WTC11 (cell line): ENCODE data around the gene SPEF1. TPM values are rescaled to one million over a fixed set of nuclear protein-coding genes. Genes with fewer than 3 reads are reported as not detected.

Experiments
- ATAC-seq: fragments of 200-7000 bp; cut with Tn5 transposase; 2 replicates; pipeline ENCODE4 v1.10.0; 2021; ENCODE audit warnings: mild to moderate bottlenecking, moderate library complexity
- CTCF ChIA-PET: fragments of 300-600 bp; sonication (Branson Sonifier 250); formaldehyde crosslinking; loops from one replicate; lab custom pipeline; 2021; ENCODE audit warnings: antibody characterized with exemption; lab: Charles Lee
- POLR2A ChIA-PET: fragments of 350-600 bp; sonication (Branson Sonifier 250); formaldehyde crosslinking; loops from one replicate; lab custom pipeline; 2021; ENCODE audit warnings: antibody characterized with exemption; lab: Charles Lee
- DNase-seq: peaks from one replicate; pipeline ENCODE4 v3.0.0; 2021; ENCODE audit warnings: low spot score
- H3K27ac Mint-ChIP-seq: 2 replicates; pipeline ENCODE4 v1.8.0; 2021; ENCODE audit warnings: mixed read lengths
- H3K27me3 Mint-ChIP-seq: 2 replicates; pipeline ENCODE4 v1.8.0; 2021; ENCODE audit warnings: low read depth, mild to moderate bottlenecking, moderate library complexity, mixed read lengths
- H3K36me3 Mint-ChIP-seq: 2 replicates; pipeline ENCODE4 v1.8.0; 2021; ENCODE audit warnings: mixed read lengths
- H3K4me1 Mint-ChIP-seq: 2 replicates; pipeline ENCODE4 v1.8.0; 2022; ENCODE audit warnings: mixed read lengths
- H3K4me3 Mint-ChIP-seq: 2 replicates; pipeline ENCODE4 v1.8.0; 2021; ENCODE audit warnings: mild to moderate bottlenecking, moderate library complexity, mixed read lengths
- H3K9me3 Mint-ChIP-seq: 2 replicates; pipeline ENCODE4 v1.8.0; 2021; ENCODE audit warnings: mixed read lengths
- AFF4 ChIP-seq: sonication (generic); formaldehyde crosslinking; IDR thresholded peaks from 2 replicates; pipeline ENCODE4 v1.8.1; 2023; ENCODE audit warnings: mild to moderate bottlenecking, missing genetic modification reagents, borderline replicate concordance
- E2F4 ChIP-seq: sonication (generic); formaldehyde crosslinking; IDR thresholded peaks from 2 replicates; pipeline ENCODE4 v1.8.1; 2022; ENCODE audit warnings: low read depth, mild to moderate bottlenecking, moderate library complexity, missing genetic modification reagents, borderline replicate concordance
- E2F5 ChIP-seq: sonication (generic); formaldehyde crosslinking; IDR thresholded peaks from 2 replicates; pipeline ENCODE4 v1.8.1; 2022; ENCODE audit warnings: mild to moderate bottlenecking, moderate library complexity, missing genetic modification reagents
- FOXJ3 ChIP-seq: sonication (generic); formaldehyde crosslinking; IDR thresholded peaks from 2 replicates; pipeline ENCODE4 v1.9.0; 2021; ENCODE audit warnings: missing genetic modification reagents, mild to moderate bottlenecking, borderline replicate concordance
- FOXP1 ChIP-seq: sonication (generic); formaldehyde crosslinking; IDR thresholded peaks from 2 replicates; pipeline ENCODE4 v1.8.0; 2022; ENCODE audit warnings: missing genetic modification reagents, mild to moderate bottlenecking, moderate library complexity, borderline replicate concordance
- GABPB1 ChIP-seq: sonication (generic); formaldehyde crosslinking; IDR thresholded peaks from 2 replicates; pipeline ENCODE4 v1.8.1; 2023; ENCODE audit warnings: mild to moderate bottlenecking, missing genetic modification reagents
- KAT7 ChIP-seq: sonication (generic); formaldehyde crosslinking; IDR thresholded peaks from 2 replicates; pipeline ENCODE4 v1.8.1; 2023; ENCODE audit warnings: missing genetic modification reagents, mild to moderate bottlenecking, borderline replicate concordance
- MAX ChIP-seq: sonication (generic); formaldehyde crosslinking; IDR thresholded peaks from 2 replicates; pipeline ENCODE4 v1.8.0; 2022; ENCODE audit warnings: mild to moderate bottlenecking, missing genetic modification reagents
- PRRX2 ChIP-seq: fragments of 250-450 bp; sonication (Bioruptor Pico); IDR thresholded peaks from 2 replicates; pipeline ENCODE4 v1.8.0; 2021; ENCODE audit warnings: mild to moderate bottlenecking
- SMAD3 ChIP-seq: sonication (generic); formaldehyde crosslinking; IDR thresholded peaks from 2 replicates; pipeline ENCODE4 v1.8.0; 2022; ENCODE audit warnings: missing genetic modification reagents, mild to moderate bottlenecking, borderline replicate concordance
- TP53 ChIP-seq: sonication (generic); formaldehyde crosslinking; IDR thresholded peaks from 2 replicates; pipeline ENCODE4 v1.8.1; 2023; ENCODE audit warnings: mild to moderate bottlenecking, missing genetic modification reagents
- USF2 ChIP-seq: sonication (generic); formaldehyde crosslinking; IDR thresholded peaks from 2 replicates; pipeline ENCODE4 v1.8.1; 2023; ENCODE audit warnings: mild to moderate bottlenecking, missing genetic modification reagents, moderate library complexity
- ZNF263 ChIP-seq: sonication (generic); formaldehyde crosslinking; IDR thresholded peaks from 2 replicates; pipeline ENCODE4 v1.8.1; 2022; ENCODE audit warnings: low read depth, mild to moderate bottlenecking, moderate library complexity, missing genetic modification reagents
- ZNF317 ChIP-seq: sonication (generic); formaldehyde crosslinking; IDR thresholded peaks from 2 replicates; pipeline ENCODE4 v1.8.1; 2023; ENCODE audit warnings: low read depth, mild to moderate bottlenecking, moderate library complexity, missing genetic modification reagents, borderline replicate concordance
- total RNA-seq: library from RNA; stranded (reverse); gene quantifications from 3 replicates; pipeline ENCODE4 v1.2.3, GENCODE V29; 2021
- TF ChIP-seq, protein P1 (sequence below): sonication (generic); formaldehyde crosslinking; IDR thresholded peaks from 2 replicates; pipeline ENCODE4 v1.8.1; 2022; ENCODE audit warnings: missing genetic modification reagents, borderline replicate concordance
- TF ChIP-seq, protein P2 (sequence below): sonication (generic); formaldehyde crosslinking; IDR thresholded peaks from 2 replicates; pipeline ENCODE4 v1.8.1; 2023; ENCODE audit warnings: mild to moderate bottlenecking, missing genetic modification reagents
- TF ChIP-seq, protein P3 (sequence below): sonication (generic); formaldehyde crosslinking; IDR thresholded peaks from 2 replicates; pipeline ENCODE4 v1.8.0; 2023; ENCODE audit warnings: mild to moderate bottlenecking, missing genetic modification reagents
- TF ChIP-seq, protein P4 (sequence below): sonication (generic); formaldehyde crosslinking; IDR thresholded peaks from 2 replicates; pipeline ENCODE4 v1.8.1; 2023; ENCODE audit warnings: mild to moderate bottlenecking, missing genetic modification reagents, moderate library complexity

SPEF1 gene
- total RNA-seq, 1 experiment from 2014 or later, result 0.72 TPM

GRCh38 chr20:3786665-3787323 is 5.5 kb upstream of the SPEF1 start, which contains the start of gene CENPB (continued):
- TF ChIP-seq AFF4, result no peak

- Mint-ChIP-seq H3K9me3 (no peaks in the 10 kb centered on the region), H3K4me3 (peak overlapping the region; percentile 83), H3K36me3 (peaks cover 4% of the 10 kb centered on the region; the same call in 1 of the 2 replicates), H3K27me3 (peaks cover 25% of the 10 kb centered on the region), H3K4me1 (peaks cover 24% of the 10 kb centered on the region), H3K27ac (no peak overlapping the region)
- peak; percentile 3 for ATAC-seq
- ChIA-PET CTCF (interaction anchor here (0.6 to 7.0 kb wide), 31 partner anchors 8 to 306 kb away, joined by 3 to 92 read pairs (median 4); partner anchors contain the start of genes ADAM33, ADISSP, AP5S1 and CDC25B), POLR2A (interaction anchor here (0.9 kb wide), 1 partner anchor 13 kb away, joined by 4 read pairs; no protein-coding TSS in a partner anchor)
- DNase-seq, result peak; percentile 53
- TF ChIP-seq ZNF317 (no peak), SMAD3 (CRISPR knock-in tag) (0 out of 2 replicates have a peak, but pooled peaks have one; percentile 33), ZNF263 (no peak), MAX (CRISPR knock-in tag) (peak; percentile 16; the same call in 1 of the 2 replicates), USF2 (no peak), KAT7 (0 out of 2 replicates have a peak, but pooled peaks have one; percentile 40), GABPB1 (CRISPR knock-in tag) (0 out of 2 replicates have a peak, but pooled peaks have one; percentile 22), FOXJ3 (CRISPR knock-in tag) (no peak), PRRX2 (no peak), E2F5 (CRISPR knock-in tag) (no peak), TP53 (0 out of 2 replicates have a peak, but pooled peaks have one; percentile 38), E2F4 (CRISPR knock-in tag) (0 out of 2 replicates have a peak, but pooled peaks have one; percentile 50), FOXP1 (CRISPR knock-in tag) (peak; percentile 70; the same call in 1 of the 2 replicates)
- TF ChIP-seq, protein P1, sequence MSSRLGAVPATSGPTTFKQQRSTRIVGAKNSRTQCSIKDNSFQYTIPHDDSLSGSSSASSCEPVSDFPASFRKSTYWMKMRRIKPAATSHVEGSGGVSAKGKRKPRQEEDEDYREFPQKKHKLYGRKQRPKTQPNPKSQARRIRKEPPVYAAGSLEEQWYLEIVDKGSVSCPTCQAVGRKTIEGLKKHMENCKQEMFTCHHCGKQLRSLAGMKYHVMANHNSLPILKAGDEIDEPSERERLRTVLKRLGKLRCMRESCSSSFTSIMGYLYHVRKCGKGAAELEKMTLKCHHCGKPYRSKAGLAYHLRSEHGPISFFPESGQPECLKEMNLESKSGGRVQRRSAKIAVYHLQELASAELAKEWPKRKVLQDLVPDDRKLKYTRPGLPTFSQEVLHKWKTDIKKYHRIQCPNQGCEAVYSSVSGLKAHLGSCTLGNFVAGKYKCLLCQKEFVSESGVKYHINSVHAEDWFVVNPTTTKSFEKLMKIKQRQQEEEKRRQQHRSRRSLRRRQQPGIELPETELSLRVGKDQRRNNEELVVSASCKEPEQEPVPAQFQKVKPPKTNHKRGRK (CRISPR knock-in tag), result no peak
- TF ChIP-seq, protein P2, sequence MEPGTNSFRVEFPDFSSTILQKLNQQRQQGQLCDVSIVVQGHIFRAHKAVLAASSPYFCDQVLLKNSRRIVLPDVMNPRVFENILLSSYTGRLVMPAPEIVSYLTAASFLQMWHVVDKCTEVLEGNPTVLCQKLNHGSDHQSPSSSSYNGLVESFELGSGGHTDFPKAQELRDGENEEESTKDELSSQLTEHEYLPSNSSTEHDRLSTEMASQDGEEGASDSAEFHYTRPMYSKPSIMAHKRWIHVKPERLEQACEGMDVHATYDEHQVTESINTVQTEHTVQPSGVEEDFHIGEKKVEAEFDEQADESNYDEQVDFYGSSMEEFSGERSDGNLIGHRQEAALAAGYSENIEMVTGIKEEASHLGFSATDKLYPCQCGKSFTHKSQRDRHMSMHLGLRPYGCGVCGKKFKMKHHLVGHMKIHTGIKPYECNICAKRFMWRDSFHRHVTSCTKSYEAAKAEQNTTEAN (CRISPR knock-in tag), result no peak
- TF ChIP-seq, protein P3, sequence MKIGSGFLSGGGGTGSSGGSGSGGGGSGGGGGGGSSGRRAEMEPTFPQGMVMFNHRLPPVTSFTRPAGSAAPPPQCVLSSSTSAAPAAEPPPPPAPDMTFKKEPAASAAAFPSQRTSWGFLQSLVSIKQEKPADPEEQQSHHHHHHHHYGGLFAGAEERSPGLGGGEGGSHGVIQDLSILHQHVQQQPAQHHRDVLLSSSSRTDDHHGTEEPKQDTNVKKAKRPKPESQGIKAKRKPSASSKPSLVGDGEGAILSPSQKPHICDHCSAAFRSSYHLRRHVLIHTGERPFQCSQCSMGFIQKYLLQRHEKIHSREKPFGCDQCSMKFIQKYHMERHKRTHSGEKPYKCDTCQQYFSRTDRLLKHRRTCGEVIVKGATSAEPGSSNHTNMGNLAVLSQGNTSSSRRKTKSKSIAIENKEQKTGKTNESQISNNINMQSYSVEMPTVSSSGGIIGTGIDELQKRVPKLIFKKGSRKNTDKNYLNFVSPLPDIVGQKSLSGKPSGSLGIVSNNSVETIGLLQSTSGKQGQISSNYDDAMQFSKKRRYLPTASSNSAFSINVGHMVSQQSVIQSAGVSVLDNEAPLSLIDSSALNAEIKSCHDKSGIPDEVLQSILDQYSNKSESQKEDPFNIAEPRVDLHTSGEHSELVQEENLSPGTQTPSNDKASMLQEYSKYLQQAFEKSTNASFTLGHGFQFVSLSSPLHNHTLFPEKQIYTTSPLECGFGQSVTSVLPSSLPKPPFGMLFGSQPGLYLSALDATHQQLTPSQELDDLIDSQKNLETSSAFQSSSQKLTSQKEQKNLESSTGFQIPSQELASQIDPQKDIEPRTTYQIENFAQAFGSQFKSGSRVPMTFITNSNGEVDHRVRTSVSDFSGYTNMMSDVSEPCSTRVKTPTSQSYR (CRISPR knock-in tag), result no peak
- TF ChIP-seq, protein P4, sequence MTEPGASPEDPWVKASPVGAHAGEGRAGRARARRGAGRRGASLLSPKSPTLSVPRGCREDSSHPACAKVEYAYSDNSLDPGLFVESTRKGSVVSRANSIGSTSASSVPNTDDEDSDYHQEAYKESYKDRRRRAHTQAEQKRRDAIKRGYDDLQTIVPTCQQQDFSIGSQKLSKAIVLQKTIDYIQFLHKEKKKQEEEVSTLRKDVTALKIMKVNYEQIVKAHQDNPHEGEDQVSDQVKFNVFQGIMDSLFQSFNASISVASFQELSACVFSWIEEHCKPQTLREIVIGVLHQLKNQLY (CRISPR knock-in tag), result no peak
Observed at GRCh38 chr20:3786126-3786484, 4.9 kb upstream of the SPEF1 start.
